Breast epithelium (tissue), 3 donors: ENCODE data around the gene REPIN1.

Experiments used
- POLR2AphosphoS5 ChIP-seq, 3 donors: sonication (generic); formaldehyde crosslinking; IDR thresholded peaks; one replicate each; pipeline ENCODE4 v1.6.1; 2017; ENCODE audit warnings: antibody characterized with exemption in 3 of 3
- TF ChIP-seq, protein P1 (sequence below), 3 donors: fragments of 450-650 bp; IDR thresholded peaks; one replicate each; pipeline ENCODE4 v1.5.1; 2016 to 2017; ENCODE audit warnings: antibody characterized with exemption in 3 of 3, mild to moderate bottlenecking in 3 of 3, moderate library complexity in 3 of 3

DNA sequence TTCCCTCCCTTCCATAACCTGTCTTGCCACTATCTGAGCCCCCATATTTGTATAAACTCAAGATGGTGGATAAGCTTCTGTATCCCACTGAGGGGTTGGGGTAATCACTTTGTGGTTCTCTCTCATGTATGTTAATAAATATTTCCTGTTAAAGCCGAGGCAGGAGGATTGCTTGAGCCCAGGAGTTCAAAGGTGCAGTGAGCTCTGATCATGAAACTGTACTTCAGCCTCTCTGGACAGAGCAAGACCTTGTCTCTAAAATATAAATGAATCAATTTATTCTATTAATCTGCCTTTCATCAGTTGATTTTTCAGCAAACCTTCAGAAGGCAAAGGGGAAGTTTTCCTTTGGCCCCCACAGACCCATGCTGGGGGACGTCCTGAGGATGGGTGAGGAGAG lies 25.4 kb upstream of the REPIN1 start:
- TF ChIP-seq, protein P1, sequence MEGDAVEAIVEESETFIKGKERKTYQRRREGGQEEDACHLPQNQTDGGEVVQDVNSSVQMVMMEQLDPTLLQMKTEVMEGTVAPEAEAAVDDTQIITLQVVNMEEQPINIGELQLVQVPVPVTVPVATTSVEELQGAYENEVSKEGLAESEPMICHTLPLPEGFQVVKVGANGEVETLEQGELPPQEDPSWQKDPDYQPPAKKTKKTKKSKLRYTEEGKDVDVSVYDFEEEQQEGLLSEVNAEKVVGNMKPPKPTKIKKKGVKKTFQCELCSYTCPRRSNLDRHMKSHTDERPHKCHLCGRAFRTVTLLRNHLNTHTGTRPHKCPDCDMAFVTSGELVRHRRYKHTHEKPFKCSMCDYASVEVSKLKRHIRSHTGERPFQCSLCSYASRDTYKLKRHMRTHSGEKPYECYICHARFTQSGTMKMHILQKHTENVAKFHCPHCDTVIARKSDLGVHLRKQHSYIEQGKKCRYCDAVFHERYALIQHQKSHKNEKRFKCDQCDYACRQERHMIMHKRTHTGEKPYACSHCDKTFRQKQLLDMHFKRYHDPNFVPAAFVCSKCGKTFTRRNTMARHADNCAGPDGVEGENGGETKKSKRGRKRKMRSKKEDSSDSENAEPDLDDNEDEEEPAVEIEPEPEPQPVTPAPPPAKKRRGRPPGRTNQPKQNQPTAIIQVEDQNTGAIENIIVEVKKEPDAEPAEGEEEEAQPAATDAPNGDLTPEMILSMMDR (IDR thresholded peaks at IDR 0.05) = no peak
- no peak for TF ChIP-seq POLR2AphosphoS5 (IDR thresholded peaks at IDR 0.05)
